ENCODE measurements around the gene LCN12. TPM values are rescaled to one million over a fixed set of nuclear protein-coding genes. Genes with fewer than 3 reads are reported as not detected.

LCN12 gene
- polyA plus RNA-seq, 1 donor (not counting 4 experiments of a cell fraction or from before 2014, with no cell fraction given): not detected

- no peak for TF ChIP-seq EZH2 (IDR thresholded peaks at IDR 0.05; ENCODE audit: low read length)
- no peak for TF ChIP-seq CTCF (optimal IDR thresholded peaks at IDR 0.05 in 1 of 3, IDR thresholded peaks at IDR 0.05 in 1 of 3, conservative IDR thresholded peaks at IDR 0.05 in 1 of 3; ENCODE audit: extremely low read depth in 1 of 3, insufficient read depth in 2 of 3, low read length in 3 of 3)
- H3K79me2 ChIP-seq (ENCODE audit: control insufficient read depth, insufficient read depth, low read length): peaks cover 31% of the 10 kb centered on the region
- peaks cover 18 to 29% of the 10 kb centered on the region in 2 experiments for H3K36me3 ChIP-seq (ENCODE audit: control insufficient read depth in 2 of 2, extremely low read depth in 1 of 2, insufficient read depth in 2 of 2, low read length in 2 of 2)
- no peaks in the 10 kb centered on the region for H3K9me3 ChIP-seq (ENCODE audit: control insufficient read depth, low read depth, low read length)
- H3K27me3 ChIP-seq (ENCODE audit: control insufficient read depth, extremely low read depth, insufficient read depth, low read length): no peaks in the 10 kb centered on the region
- dilution Hi-C loops (cut with MboI; ENCODE audit: extremely low pct_ligation_motif_present, low sequenced_read_pairs): loop anchor here (25.0 kb wide), 1 partner anchor 129 kb away; the partner anchor contains the start of gene RABL6
- H2AFZ ChIP-seq (ENCODE audit: control insufficient read depth, low read length): no peak overlapping the region
- H3K4me1 ChIP-seq (ENCODE audit: control insufficient read depth, extremely low read depth, insufficient read depth, low read length): peaks cover 7% of the 10 kb centered on the region
- H4K20me1 ChIP-seq (ENCODE audit: control insufficient read depth, extremely low read depth, insufficient read depth, low read length): no peaks in the 10 kb centered on the region
- no peak overlapping the region for H3K9ac ChIP-seq (ENCODE audit: control insufficient read depth, extremely low read depth, insufficient read depth, low read length)
- DNase-seq (ENCODE audit: low read depth, low spot score): no peak
- no peak for FAIRE-seq
- no peaks in the 10 kb centered on the region for H3K9me1 ChIP-seq (ENCODE audit: control insufficient read depth, extremely low read depth, insufficient read depth, low read length)
- H3K4me2 ChIP-seq (ENCODE audit: control insufficient read depth, extremely low read depth, insufficient read depth, low read depth, low read length): no peak overlapping the region
- H3K4me3 ChIP-seq (ENCODE audit: control insufficient read depth in 2 of 3, extremely low read depth in 1 of 3, insufficient read depth in 2 of 3, low read depth in 1 of 3, low read length in 3 of 3): no peak overlapping the region
- no peak overlapping the region for H3K27ac ChIP-seq (ENCODE audit: control insufficient read depth, insufficient read depth, low read length)
These were observed 10.6 kb upstream of the LCN12 start for GRCh38 chr9:136941231-136942111.

GRCh38 chr9:136942112-136942880, 9.8 kb upstream of the LCN12 start:
- Histone ChIP-seq H3K9me1 (ENCODE audit: control insufficient read depth, extremely low read depth, insufficient read depth, low read length) (no peaks in the 10 kb centered on the region), H3K79me2 (ENCODE audit: control insufficient read depth, insufficient read depth, low read length) (peaks cover 31% of the 10 kb centered on the region), H3K27ac (ENCODE audit: control insufficient read depth, insufficient read depth, low read length) (no peak overlapping the region), H3K4me2 (ENCODE audit: control insufficient read depth, extremely low read depth, insufficient read depth, low read depth, low read length) (no peak overlapping the region), H4K20me1 (ENCODE audit: control insufficient read depth, extremely low read depth, insufficient read depth, low read length) (no peaks in the 10 kb centered on the region), H2AFZ (ENCODE audit: control insufficient read depth, low read length) (no peak overlapping the region), H3K9me3 (ENCODE audit: control insufficient read depth, low read depth, low read length) (no peaks in the 10 kb centered on the region), H3K27me3 (ENCODE audit: control insufficient read depth, extremely low read depth, insufficient read depth, low read length) (no peaks in the 10 kb centered on the region), H3K36me3 (ENCODE audit: control insufficient read depth in 2 of 2, extremely low read depth in 1 of 2, insufficient read depth in 2 of 2, low read length in 2 of 2) (peaks cover 18 to 27% of the 10 kb centered on the region in 2 experiments), H3K9ac (ENCODE audit: control insufficient read depth, extremely low read depth, insufficient read depth, low read length) (no peak overlapping the region), H3K4me1 (ENCODE audit: control insufficient read depth, extremely low read depth, insufficient read depth, low read length) (peaks cover 7% of the 10 kb centered on the region), H3K4me3 (ENCODE audit: control insufficient read depth in 2 of 3, extremely low read depth in 1 of 3, insufficient read depth in 2 of 3, low read depth in 1 of 3, low read length in 3 of 3) (no peak overlapping the region)
- no peak for TF ChIP-seq CTCF (optimal IDR thresholded peaks at IDR 0.05 in 1 of 3, IDR thresholded peaks at IDR 0.05 in 1 of 3, conservative IDR thresholded peaks at IDR 0.05 in 1 of 3; ENCODE audit: extremely low read depth in 1 of 3, insufficient read depth in 2 of 3, low read length in 3 of 3)
- TF ChIP-seq EZH2 (IDR thresholded peaks at IDR 0.05; ENCODE audit: low read length): no peak
- FAIRE-seq (no peak), DNase-seq (ENCODE audit: low read depth, low spot score) (no peak)
- dilution Hi-C loops (cut with MboI; ENCODE audit: extremely low pct_ligation_motif_present, low sequenced_read_pairs): loop anchor here (25.0 kb wide), 1 partner anchor 130 kb away; the partner anchor contains the start of gene RABL6
